ENCODE measurements around the gene POLR3B. TPM values are rescaled to one million over a fixed set of nuclear protein-coding genes. Genes with fewer than 3 reads are reported as not detected.

The POLR3B gene
- total and polyA plus RNA-seq, 10 of the 15 experiments (the other 5 are each of a cell fraction or from before 2014, with no cell fraction given), result 2.3 to 10.5 (median 8.0) TPM

GRCh38 chr12:106357549-106358395 lies at the start of gene POLR3B (continued):
- peak; percentile 87; the same call in 1 of the 2 replicates for TF ChIP-seq GATAD2B (conservative IDR thresholded peaks at IDR 0.05; ENCODE audit: low read depth)
- TF ChIP-seq KAT2A (conservative IDR thresholded peaks at IDR 0.05; ENCODE audit: control insufficient read depth, low read depth, low read length), result no peak
- TF ChIP-seq ZNF207 (IDR thresholded peaks at IDR 0.05; ENCODE audit: borderline replicate concordance), result peak; percentile 88; the same call in 1 of the 2 replicates
- peak; percentile 64 for TF ChIP-seq MEF2B (IDR thresholded peaks at IDR 0.05; ENCODE audit: partially characterized antibody, poor library complexity, severe bottlenecking)
- TF ChIP-seq ZBTB4 (CRISPR knock-in tag; IDR thresholded peaks at IDR 0.05), result no peak
- TF ChIP-seq NR2C1 (IDR thresholded peaks at IDR 0.05), result peak; percentile 60
- TF ChIP-seq ZNF217 (IDR thresholded peaks at IDR 0.05), result peak; percentile 39; the same call in 1 of the 2 replicates
- TF ChIP-seq BHLHE40 (IDR thresholded peaks at IDR 0.05; ENCODE audit: borderline replicate concordance in 1 of 2, low read depth in 2 of 2, low read length in 1 of 2), result peak; percentile 49 to 70; a peak in 3 of 4 replicates
- peak; percentile 76 for TF ChIP-seq ELK1 (IDR thresholded peaks at IDR 0.05; ENCODE audit: low read depth, low read length)
- TF ChIP-seq FOXM1 (IDR thresholded peaks at IDR 0.05; ENCODE audit: low read depth, low read length), result no peak
- TF ChIP-seq ZNF592 (IDR thresholded peaks at IDR 0.05), result 0 out of 2 replicates have a peak, but pooled peaks have one; percentile 48
- peak; percentile 94 for TF ChIP-seq RELB (IDR thresholded peaks at IDR 0.05; ENCODE audit: low read depth)
- no peak for TF ChIP-seq CEBPZ (IDR thresholded peaks at IDR 0.05; ENCODE audit: low read depth, low read length)

Data from GM12878 (cell line).